HG03025 (cell line): Measurements from ENCODE around the gene GRM4.
"Not testable (repeated sequence)": the region's sequence is repeated elsewhere in the genome, so short reads cannot be mapped to it uniquely, and the experiment has no call there.

Experiments
- ATAC-seq: cut with Tn5 transposase; IDR thresholded peaks from one replicate; pipeline ENCODE4 v1.9.1; 2021; ENCODE audit warnings: mild to moderate bottlenecking, moderate library complexity; ENCODE audit not compliant: unreplicated experiment, low FRiP score

The GRM4 gene

GRCh38 chr6:34029489-34030280 lies 116.2 kb downstream of the GRM4 start:
- no peak for ATAC-seq

- ATAC-seq = no peak
These were observed 117.1 kb downstream of the GRM4 start for GRCh38 chr6:34028691-34029360.

GRCh38 chr6:34027939-34028441 lies 117.9 kb downstream of the GRM4 start:
- ATAC-seq = no peak

GRCh38 chr6:34027445-34027936 lies 118.4 kb downstream of the GRM4 start:
- no peak for ATAC-seq

- no peak for ATAC-seq
These were observed 120.0 kb downstream of the GRM4 start for GRCh38 chr6:34025861-34026260.

GRCh38 chr6:34025112-34025807 lies 120.6 kb downstream of the GRM4 start:
- ATAC-seq = no peak

GRCh38 chr6:34022873-34023255 lies 123.0 kb downstream of the GRM4 start:
- ATAC-seq = no peak

- ATAC-seq = no peak
These were observed 123.5 kb downstream of the GRM4 start for GRCh38 chr6:34022250-34022872.

- ATAC-seq = no peak
These were observed 124.2 kb downstream of the GRM4 start for GRCh38 chr6:34021554-34022190.

- no peak for ATAC-seq
These were observed 124.9 kb downstream of the GRM4 start for GRCh38 chr6:34020807-34021553.

- no peak for ATAC-seq
These were observed 125.6 kb downstream of the GRM4 start for GRCh38 chr6:34020278-34020677.

- ATAC-seq = no peak
These were observed 126.8 kb downstream of the GRM4 start for GRCh38 chr6:34018961-34019606.

- no peak for ATAC-seq
These were observed 127.9 kb downstream of the GRM4 start for GRCh38 chr6:34018026-34018425.

- no peak for ATAC-seq
These were observed 128.6 kb downstream of the GRM4 start for GRCh38 chr6:34017106-34017805.

- not testable (repeated sequence) for ATAC-seq
These were observed 129.3 kb downstream of the GRM4 start for GRCh38 chr6:34016573-34016972.

- ATAC-seq = no peak
These were observed 130.3 kb downstream of the GRM4 start for GRCh38 chr6:34015586-34015985.

GRCh38 chr6:34011264-34011663 lies 134.6 kb downstream of the GRM4 start:
- no peak for ATAC-seq

- ATAC-seq = no peak
These were observed 139.9 kb downstream of the GRM4 start for GRCh38 chr6:34005901-34006531.
